DMS53 treated with DMSO at 0.1 percent for 48 hours (cell line): ENCODE data around the gene CT83.

Source experiments
- DNase-seq: peaks from one replicate; lab custom pipeline; 2025; ENCODE audit not compliant: unreplicated experiment; lab: John Stamatoyannopoulos, UW

Gene CT83, protein sequence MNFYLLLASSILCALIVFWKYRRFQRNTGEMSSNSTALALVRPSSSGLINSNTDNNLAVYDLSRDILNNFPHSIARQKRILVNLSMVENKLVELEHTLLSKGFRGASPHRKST

GRCh38 chrX:116462822-116463221, at the start of gene CT83:
TSS of gene CT83 (minus strand) at chrX:116462976. CDS start at chrX:116462856, 120 bp downstream.
- DNase-seq: no peak

- no peak for DNase-seq
Observed at GRCh38 chrX:116499780-116500179, 37.0 kb upstream of the CT83 start.

GRCh38 chrX:116493271-116493670, 30.5 kb upstream of the CT83 start:
- no peak for DNase-seq

DNA sequence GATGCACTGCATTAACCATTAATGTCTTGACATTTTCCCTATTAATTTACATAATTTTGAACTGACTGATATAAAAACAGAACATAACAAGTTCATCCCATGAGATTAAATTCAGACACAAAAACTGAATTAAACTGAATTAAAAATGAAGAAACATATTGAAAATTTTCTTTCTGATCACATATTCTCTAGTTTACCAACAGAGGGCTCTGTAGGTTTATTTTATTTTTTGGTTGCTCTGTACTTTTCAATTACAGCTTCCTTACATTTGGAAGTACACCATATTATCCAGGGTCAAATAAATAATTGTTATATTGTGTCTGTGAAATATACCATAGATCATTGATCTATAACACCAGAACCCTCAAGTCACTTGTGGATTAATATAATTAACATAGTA, 27.3 kb upstream of the CT83 start:
- DNase-seq: peak; percentile 7

GRCh38 chrX:116480059-116480458, 17.3 kb upstream of the CT83 start:
- DNase-seq: no peak

GRCh38 chrX:116449156-116449555, 13.6 kb downstream of the CT83 start:
- no peak for DNase-seq

DNA sequence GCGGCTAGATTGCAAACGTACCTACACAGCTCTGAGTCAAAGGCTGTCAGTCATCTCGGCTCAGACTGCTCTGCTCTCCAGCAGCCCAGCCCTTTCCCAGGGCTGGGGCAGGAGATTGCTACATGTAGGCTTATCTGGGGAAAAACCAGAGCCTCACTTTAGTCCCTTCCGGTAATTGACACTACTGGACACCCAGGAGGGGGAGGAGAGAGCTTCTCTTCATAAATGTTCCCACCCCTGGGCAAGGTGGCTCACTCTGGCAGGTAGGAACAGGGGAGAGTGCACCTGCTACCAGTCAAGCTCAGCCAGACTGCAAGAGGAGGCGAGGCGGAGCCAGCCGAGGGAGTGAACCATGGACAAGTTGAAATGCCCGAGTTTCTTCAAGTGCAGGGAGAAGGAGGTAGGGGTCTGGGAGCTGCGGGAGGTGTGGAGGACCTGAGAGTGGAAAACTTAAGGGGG, 26.4 kb downstream of the CT83 start, which contains the start of gene SLC6A14:
Gene SLC6A14, plus strand, starts transcription at position 249 of the 459 bp plus-strand sequence. Its CDS starts 104 bp downstream, at position 353.
- peak; percentile 80 for DNase-seq

GRCh38 chrX:116435597-116435996, 27.2 kb downstream of the CT83 start:
- no peak for DNase-seq

DNA sequence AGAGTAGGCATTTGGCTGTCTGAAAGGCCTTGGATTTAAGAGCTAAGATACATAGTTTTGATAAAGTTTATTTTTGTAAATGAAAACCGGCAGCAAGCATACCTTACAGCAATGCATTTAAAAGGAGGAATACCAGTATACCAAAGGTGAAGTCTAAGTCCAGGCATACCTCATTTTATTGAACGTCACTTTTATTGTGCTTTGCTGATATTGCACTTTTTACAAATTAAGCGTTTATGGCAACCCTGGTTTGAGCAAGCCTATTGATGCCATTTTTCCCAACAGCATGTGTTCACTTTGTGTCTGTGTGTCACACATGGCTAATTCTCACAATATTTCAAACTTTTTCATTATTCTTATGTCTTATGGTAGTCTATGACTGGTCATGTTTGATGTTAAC, 34.8 kb downstream of the CT83 start:
- DNase-seq: no peak

GRCh38 chrX:116417968-116418367, 44.8 kb downstream of the CT83 start:
- peak; percentile 9 for DNase-seq

GRCh38 chrX:116417214-116417613, 45.6 kb downstream of the CT83 start:
- peak; percentile 8 for DNase-seq

- no peak for DNase-seq
Observed at GRCh38 chrX:116413273-116413672, 49.5 kb downstream of the CT83 start.
